H54 (cell line): ENCODE data around the gene TFB2M.
"Not testable (repeated sequence)": the region's sequence is repeated elsewhere in the genome, so short reads cannot be mapped to it uniquely, and the experiment has no call there.

ENCODE experiments used
- DNase-seq: peaks from one replicate; pipeline ENCODE4 v3.0.0; 2011; ENCODE audit warnings: low spot score, mixed read lengths; ENCODE audit not compliant: insufficient read length
- FAIRE-seq: peaks from 3 replicates; lab custom pipeline; 2011; peaks lifted over from hg19 to GRCh38; lab: Jason Lieb, UNC
- POLR2A ChIP-seq: IDR thresholded peaks from 2 replicates; pipeline ENCODE4 v1.6.1; 2011; ENCODE audit warnings: low read depth, mild to moderate bottlenecking, low read length

The TFB2M gene

GRCh38 chr1:246566128-246566812, at the start of gene TFB2M, which contains the start of gene CNST:
TFB2M (minus strand) TSS chr1:246566261; CDS start chr1:246566138, 123 bp downstream.
CNST (plus strand) TSS chr1:246566456; CDS start chr1:246591563, 25,107 bp downstream.
- DNase-seq (peak; percentile 90), FAIRE-seq (peak; percentile 62)

GRCh38 chr1:246613096-246613758, 47.2 kb upstream of the TFB2M start:
- no peak for FAIRE-seq
- TF ChIP-seq POLR2A, result no peak
- DNase-seq, result no peak

More at GRCh38 chr1:246566128-246566812, at the start of gene TFB2M, which contains the start of gene CNST:
- peak; percentile 84 for TF ChIP-seq POLR2A

GRCh38 chr1:246609632-246610031, 43.6 kb upstream of the TFB2M start:
- DNase-seq (no peak), FAIRE-seq (no peak)
- TF ChIP-seq POLR2A, result no peak

- no peak for TF ChIP-seq POLR2A
- FAIRE-seq, result peak; percentile 30
- peak; percentile 66 for DNase-seq
Observed at GRCh38 chr1:246608616-246609376, 42.7 kb upstream of the TFB2M start.

- no peak for FAIRE-seq
- no peak for TF ChIP-seq POLR2A
- DNase-seq, result no peak
Observed at GRCh38 chr1:246607462-246607861, 41.4 kb upstream of the TFB2M start.

- DNase-seq, FAIRE-seq: not testable (repeated sequence)
Observed at GRCh38 chr1:246605231-246605630, 39.2 kb upstream of the TFB2M start.

- TF ChIP-seq POLR2A, result no peak
- FAIRE-seq (no peak), DNase-seq (no peak)
Observed at GRCh38 chr1:246602194-246602593, 36.1 kb upstream of the TFB2M start.

- FAIRE-seq, result no peak
- TF ChIP-seq POLR2A, result no peak
- DNase-seq, result no peak
Observed at GRCh38 chr1:246600579-246600978, 34.5 kb upstream of the TFB2M start.

GRCh38 chr1:246599315-246599714, 33.3 kb upstream of the TFB2M start:
- no peak for TF ChIP-seq POLR2A
- no peak for DNase-seq
- no peak for FAIRE-seq

GRCh38 chr1:246597971-246598370, 31.9 kb upstream of the TFB2M start:
- no peak for DNase-seq
- no peak for TF ChIP-seq POLR2A
- FAIRE-seq, result no peak

GRCh38 chr1:246597340-246597739, 31.3 kb upstream of the TFB2M start:
- FAIRE-seq (no peak), DNase-seq (no peak)

GRCh38 chr1:246595146-246595545, 29.1 kb upstream of the TFB2M start:
- no peak for TF ChIP-seq POLR2A
- FAIRE-seq, result no peak
- DNase-seq, result no peak

More at GRCh38 chr1:246597340-246597739, 31.3 kb upstream of the TFB2M start:
- TF ChIP-seq POLR2A, result no peak

GRCh38 chr1:246592695-246593094, 26.6 kb upstream of the TFB2M start:
- DNase-seq, result no peak
- TF ChIP-seq POLR2A, result no peak
- no peak for FAIRE-seq

- TF ChIP-seq POLR2A, result no peak
- FAIRE-seq (no peak), DNase-seq (no peak)
Observed at GRCh38 chr1:246591958-246592357, 25.9 kb upstream of the TFB2M start.
